Colon (tissue), 2 donors: ENCODE data around the gene COL7A1.
"Not testable (repeated sequence)": the region's sequence is repeated elsewhere in the genome, so short reads cannot be mapped to it uniquely, and the experiment has no call there.

Experiments used
- FAIRE-seq: peaks from 2 replicates; lab custom pipeline; 2012; peaks lifted over from hg19 to GRCh38; lab: Jason Lieb, UNC
- donor health status: control.
- donor health status: control.

Gene COL7A1

DNA sequence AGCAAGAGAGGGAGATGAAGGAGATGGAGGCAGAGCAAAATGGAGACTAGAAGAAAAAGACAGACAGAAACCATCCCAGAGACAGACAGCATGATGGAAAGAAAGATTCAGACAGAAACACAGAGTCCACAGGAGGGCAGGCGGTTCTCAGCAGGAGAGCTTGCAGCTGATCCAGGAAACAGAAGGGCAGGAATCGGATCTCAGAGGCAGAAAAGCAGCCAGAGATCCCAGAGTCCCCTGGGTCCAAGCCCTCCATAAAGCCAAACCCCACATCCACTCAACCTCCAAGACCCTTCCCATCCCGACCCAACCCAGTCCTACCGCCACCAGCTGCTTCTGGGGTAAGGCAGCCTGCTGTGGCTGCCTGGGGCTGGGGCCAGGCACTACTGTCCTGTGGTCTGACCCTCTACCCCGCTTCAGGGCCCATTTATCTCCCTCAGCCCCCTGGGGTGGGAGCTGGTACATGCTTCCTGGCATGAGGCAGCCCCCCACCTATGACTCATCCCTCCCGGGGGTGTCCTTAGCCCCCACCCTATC is 31.7 kb downstream of the COL7A1 start, which contains the start of gene UCN2:
TSS of gene UCN2 (minus strand) at position 400 of the 537 bp plus-strand sequence. CDS start 657 bp downstream, outside the sequence.
- no peak for FAIRE-seq

DNA sequence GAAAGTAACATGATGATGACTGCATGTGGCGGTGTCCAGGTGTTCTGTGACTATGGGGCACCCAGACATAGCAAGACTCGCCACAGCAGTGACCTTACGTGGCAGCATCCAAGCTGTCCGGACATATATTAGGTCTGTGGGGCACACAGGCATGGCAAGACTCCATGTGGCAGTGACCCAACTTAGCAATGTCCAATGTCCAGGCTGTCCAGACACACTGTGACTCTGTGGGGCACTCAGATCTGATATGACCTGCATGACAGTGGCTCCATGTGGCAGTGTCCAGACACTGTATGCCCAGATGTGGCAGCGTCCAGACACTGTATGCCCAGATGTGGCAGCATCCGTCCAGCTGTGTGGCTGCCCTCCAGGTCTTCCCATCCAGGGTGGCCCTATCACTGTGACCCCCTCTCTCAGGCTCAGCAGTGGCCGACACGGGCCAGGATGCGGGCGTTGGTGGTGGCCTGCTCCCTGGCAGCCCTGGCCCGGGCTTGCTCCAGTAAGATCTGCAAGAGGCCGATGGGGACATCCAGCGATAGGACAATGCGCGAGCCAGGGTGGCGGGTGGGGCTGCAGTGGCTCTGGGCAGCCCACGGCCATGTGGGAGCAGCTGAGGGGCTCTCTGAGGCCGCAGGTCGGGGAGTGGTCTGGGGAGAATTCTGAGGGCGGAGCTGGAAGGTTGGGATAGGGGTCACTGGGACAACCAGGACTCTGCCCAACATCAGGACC is 32.6 kb downstream of the COL7A1 start:
- no peak for FAIRE-seq

DNA sequence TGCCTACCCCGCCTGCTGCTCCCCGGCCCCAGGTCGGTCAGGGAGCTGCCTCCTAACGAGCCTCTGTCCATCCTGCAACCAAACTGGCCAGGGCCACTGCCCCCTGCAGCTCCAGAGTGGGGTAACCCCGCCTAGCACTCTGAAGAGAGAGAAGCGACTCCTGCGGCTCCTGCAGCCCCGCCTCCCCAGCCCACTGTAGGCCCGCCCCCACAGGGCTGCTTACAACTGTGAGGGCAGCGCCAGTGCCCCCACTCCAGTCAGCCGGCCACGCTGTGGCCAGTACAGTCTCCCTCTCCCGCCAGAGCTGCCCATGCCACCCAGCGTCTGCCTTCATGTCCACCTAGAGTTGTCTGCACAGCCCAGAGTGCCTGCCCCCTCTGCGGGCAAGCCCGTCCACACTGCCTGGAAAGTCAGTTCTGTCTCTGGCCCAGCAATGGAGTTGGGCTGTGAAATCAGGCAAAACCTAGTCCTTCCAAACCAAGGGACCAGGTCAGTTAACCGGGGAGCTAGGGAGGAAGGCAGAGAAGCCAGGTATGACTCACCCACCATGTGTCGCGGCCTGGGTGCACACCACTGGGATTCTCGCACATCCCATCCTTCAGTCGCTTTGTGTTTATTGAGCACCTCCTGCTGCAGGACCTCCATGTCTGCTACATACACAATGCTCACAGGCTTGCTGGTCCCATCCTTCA is 33.9 kb downstream of the COL7A1 start:
- FAIRE-seq, result no peak

DNA sequence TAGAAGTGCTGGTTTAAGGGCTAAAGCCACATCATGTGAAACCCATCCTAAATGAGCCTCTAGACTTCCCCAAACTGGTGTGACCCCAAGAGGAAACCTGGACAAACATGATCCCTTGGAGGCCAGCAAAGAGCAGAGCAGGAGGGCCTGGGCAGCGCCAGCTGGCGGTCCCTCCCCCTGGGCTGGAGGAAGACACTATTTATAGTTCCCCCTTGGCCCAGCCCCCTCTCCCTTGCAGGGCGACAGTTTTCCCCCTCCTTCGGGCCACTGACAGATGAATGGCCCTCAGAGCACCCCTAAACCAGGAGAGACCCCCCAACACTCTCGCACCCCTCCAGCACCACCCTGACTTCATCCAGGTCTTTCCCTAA is 34.5 kb downstream of the COL7A1 start:
- no peak for FAIRE-seq

DNA sequence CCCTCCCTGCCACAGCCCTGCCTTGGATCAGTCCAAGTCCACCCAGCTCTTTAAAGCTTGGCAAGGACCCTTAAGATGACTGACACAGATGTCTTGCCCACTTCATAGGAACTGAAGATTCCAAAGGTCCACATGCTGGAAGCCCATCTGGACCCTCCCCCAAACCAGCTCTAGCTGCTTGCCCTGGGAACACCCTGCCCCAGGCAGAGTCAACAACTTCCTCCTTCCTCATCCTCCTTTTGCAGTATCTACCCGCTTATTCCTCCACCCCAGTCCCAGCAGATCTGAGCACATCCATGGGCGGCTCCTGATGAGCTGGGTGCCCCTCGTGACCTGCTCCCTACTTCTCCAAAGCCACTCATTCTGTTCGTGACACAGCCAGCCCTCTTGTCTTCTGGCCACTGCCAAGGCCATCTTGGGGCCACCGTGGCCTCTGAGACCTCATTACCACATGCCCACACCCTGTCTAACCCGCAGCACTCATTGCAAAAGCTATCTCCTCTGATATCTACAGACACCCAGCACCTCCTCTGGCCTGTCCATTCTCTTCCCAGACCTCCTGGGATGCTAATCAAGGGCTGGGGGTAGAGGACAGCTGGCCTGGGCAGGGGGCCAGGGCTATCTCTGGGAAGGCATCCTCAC is 36.5 kb downstream of the COL7A1 start:
- FAIRE-seq, result no peak

DNA sequence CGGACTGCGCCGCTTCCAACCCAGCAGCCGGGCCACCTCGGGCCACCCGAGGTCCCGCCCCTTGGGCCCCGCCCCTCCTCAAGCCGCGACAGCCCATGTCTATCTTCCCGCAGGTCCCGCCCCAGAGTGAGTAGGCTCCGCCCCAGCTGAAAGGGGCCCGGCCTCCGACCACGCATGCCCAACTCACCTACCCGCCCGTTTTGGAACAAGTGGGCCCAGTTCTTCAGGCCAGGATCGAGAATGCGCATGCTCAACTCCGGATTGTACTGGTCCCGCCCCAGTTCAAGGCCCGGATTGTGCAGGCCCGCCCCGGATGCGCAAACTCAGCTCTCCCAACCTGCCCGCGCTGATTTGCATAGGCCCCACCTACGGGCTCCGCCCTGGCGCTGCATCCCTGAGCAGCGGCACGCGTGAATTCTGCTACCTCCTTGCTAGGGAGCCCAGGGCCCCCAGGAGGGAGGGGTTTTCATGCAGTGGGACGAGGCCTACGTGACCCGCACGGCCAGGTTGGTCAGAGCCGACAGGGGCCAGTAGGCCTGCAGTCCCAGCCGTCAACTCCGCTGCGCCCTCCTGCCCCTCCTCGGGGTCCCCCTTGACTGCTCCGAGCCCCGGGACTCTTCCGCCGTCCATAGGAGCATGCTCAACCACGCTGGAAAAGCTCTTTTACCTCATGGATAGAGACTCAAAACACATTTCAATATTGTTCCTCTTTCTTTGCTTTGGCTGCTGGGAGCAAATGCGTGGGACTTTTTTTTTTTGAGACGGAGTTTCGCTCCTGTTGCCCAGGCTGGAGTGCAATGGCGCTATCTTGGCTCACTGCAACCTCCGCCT is 38.1 kb downstream of the COL7A1 start, which contains the start of gene PFKFB4:
TSS of gene PFKFB4 (minus strand) at position 8 of the 831 bp plus-strand sequence. CDS start 26 bp downstream, outside the sequence.
- peak; percentile 72 for FAIRE-seq

DNA sequence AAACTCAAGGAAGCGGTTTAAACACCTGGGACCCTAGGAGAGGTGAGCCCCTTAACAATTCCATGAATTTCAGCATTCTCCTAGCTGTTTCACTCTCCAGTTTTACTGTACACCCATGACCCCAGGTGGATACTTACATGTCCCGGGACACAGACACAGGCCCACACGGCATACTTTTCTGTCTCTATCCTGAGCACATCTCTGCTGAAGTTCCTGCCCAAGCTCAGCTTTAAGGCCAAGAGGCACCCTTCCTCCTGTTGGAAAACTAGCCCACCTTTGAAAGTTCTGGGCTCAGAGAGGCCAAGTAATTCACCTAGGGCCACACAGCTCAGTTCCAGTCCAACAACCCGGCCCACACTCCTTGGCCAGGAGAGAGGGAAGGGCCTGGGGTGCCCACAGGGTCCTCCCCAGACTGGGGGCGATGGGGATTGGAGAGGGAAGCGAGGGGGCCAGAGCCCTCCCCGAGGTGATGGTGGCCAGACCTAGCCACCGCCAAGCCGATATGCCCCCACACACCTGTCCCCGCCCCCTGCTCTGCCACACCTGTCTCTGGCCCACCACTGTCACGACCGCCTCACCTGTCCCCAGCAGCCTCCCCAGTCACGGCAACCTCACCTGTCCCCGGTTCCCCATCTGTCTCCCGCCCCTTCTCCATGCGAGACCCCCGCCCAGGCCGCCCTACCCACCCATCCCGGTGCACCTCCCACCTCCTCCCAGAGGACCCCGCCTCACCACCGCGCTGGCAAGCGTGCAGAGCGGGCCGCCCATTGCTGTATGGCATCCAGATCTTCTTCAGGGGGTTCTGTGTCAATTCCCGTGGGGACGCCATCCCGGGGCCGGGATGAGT is 39.0 kb downstream of the COL7A1 start:
- FAIRE-seq, result no peak

DNA sequence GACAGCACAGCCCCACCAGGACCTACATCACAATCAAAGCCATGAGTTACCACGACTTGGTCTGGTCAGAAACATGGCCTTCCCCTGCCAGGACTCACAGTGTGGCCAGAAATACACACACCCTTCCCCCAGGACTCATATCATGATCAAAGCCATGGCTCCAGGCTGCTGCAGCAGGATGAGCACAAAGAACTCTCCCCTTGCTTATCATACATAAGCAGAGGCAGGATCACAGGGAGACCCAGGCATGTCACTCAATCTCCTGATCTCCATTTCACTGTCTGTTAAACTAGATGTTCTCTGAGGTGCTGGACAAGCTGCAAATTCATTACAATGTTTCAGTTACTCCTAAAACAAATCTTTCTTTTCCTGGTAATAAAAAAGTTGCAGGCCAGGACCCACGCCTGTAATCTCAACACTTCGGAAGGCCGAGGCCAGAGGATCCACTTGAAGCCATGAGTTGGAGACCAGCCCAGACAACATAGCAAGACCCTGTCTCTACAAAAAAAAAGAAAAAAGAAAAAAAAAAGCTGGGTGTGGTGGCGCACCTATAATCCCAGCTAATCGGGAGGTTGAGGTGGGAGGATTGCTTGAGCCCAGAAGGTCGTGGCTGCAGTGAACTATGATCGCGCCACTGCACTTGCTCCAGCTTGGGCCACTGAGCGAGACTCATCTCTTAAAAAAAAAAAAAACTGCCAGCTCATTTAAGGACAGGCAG is 39.7 kb downstream of the COL7A1 start:
- FAIRE-seq, result no peak

DNA sequence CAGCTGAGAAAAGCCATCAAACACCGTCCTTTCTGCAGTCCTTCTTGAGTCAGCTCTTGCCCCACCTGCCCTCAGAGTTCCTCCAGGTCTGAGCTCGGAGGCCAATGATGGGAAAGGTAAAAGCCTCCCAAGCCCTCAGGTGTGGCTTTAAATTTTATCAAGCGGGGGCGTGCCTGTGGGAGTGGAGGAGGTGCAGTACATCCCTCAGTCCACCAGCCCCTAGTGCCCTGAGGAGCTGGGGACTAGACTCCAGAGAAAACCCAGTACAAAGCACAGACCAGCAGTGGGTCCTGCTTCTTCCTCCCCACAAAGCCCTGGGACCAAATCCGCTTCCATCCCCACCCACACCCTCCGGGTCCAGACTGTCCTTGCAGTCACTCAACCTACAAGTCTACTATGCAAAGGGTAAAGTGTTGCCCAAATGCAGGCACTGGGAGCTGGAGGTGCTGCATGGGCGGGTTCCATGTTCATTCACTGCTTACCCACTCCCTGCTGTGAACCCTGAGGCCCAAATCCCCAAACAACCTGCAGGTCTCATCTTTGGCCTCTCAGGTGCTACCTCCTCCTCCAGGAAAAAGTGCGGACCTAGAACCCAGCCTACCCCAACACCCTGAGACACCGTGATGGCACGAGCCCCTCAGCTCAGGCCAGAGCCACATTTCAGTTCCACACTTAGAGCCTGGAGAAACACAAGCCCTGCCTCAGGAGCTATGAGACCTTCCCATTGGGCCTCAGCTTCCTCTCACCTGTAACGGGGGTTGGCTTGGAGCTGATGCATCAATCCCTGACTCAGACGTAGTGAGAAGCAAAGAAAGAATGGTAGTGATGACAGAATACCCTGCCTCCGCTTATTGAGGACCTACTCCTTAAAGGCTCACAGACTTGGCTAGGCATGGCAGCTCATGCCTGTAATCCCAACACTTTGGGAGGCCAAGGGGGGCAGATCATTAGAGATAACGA is 41.0 kb downstream of the COL7A1 start:
- no peak for FAIRE-seq

DNA sequence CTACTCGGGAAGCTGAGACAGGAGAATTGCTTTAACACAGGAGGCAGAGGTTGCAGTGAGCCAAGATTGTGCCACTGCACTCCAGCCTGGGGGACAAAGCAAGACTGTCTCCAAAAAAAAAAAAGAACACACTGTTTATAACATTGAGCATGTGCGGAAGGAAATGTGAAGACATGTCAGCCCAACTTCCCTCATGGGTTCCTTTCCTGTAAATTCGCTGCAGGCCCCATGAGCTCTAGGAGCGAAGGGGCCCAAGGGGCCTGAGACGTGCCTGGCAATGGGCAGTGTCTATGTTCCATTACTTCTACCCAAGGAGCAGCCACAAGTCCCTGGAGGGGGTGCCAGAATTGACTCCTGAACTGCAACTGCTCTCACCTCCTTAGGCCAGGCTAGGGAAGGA is 41.8 kb downstream of the COL7A1 start:
- FAIRE-seq, result no peak

DNA sequence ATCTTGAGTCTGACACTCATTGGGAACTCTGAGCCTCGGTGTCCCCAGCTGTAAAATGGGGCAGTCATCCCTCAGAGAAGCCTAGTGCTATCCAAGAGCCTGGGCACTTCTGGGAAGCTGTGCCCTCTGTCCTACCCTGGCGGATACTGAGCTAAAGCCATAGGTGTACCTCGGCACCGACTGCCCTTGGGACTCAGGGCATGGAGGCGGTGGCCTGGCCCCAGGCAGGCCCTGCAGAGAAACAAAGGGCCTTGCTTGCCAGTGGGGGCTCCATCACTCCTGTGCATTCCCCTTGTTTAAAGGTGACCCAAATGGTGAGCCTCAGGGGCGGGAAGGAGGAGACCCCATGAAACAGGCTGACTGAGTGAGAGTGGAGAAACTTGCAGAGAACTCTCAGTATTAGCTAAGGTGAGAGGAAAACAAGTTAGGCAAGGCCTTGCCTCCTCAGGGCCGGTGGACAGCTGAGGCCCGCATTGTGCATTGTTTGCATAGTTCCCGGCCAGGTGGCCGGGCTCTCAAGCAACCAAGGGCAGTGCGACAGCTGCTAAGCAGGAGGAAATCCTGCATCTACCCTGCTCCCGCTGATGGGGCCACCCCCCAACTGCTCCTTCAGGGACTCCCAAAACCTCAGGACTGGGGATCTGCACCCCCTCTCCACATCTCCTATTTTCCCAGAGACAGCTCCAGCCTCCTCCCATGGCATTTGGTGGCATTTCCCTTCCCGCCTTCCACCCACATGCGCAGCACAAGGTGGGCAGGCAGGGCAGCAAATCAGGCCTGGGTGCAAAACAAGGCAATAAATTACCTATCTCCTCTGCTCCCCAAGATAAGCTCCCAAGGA is 42.8 kb downstream of the COL7A1 start:
- FAIRE-seq, result no peak

DNA sequence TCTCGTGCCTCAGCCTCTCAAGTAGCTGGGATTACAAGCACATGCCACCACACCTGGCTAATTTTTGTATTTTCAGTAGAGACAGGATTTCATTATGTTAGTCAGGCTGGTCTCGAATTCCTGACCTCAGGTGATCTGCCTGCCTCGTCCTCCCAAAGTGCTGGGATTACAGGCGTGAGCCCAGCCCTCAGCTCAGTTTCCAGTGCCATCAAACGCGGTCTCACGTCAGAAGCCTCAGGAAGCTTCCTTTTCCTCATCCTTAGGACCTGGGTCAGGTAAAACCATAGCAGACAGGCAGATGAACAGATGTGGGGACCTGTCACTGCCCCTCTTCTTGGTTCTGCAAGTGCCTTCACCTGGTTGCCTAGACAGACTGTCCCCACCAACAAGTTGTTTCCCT is 43.5 kb downstream of the COL7A1 start:
- not testable (repeated sequence) for FAIRE-seq

DNA sequence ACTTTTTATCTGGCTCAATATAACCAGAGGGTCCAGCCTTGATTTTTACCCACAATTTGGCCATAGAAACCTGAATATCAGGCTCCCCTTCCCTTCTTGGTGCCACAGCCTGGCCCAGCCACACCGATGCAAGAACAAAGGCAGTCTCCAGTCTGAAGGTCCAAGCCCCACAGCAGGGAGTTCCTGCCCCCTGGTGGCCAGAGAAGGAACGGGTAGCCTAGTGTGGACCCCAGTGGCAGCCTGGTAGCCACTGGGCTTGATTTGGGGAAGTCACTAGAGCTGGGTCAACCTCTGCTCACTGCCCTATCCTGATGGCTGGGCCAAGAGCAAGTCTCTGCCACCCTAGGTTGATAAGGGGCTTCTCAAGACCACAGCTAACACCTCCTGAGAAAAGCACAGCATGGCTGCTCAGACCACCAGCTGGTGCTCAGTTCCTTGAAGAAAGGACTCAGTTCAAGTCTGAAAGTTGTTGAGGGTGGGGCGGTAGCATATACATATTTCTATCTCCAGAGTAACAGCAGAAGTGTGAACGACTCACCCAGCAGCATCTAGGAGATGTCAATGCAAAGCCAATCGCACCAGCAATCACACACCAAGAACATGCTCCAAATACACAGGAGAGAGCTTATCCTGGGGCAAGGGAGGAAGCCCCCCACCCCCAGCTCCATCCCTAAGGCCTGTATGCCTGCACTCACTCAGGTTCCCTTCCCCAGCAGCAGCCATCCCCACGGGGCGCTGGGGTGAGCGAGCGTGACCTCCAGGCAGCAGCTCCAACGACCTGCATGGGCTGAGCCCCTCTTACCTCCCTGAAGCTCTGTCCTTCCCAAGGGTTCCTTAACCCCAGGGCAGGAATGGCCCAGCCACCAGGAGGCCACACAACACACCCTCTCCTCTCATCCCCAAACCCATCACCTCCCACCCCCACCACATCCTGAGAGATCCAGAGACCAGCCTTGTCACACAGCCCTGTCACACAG is 46.1 kb downstream of the COL7A1 start:
- no peak for FAIRE-seq

DNA sequence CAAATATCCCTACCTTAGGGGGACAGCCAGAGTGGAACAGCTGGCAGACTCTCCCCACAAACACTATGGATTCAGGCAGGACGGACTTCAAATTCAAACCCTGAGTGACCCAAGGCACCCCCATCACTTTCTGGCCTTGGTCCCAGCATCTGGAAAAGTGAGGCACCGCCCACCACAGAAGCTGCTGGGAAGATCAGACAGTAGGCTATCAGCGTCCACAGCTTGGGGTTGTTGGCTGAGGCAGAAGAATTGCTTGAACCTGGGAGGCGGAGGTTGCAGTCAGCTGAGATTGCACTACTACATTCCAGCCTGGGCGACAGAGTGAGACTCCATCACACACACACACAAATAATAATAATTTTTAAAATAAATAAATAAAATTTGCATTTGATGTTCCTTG is 47.0 kb downstream of the COL7A1 start:
- FAIRE-seq, result no peak

DNA sequence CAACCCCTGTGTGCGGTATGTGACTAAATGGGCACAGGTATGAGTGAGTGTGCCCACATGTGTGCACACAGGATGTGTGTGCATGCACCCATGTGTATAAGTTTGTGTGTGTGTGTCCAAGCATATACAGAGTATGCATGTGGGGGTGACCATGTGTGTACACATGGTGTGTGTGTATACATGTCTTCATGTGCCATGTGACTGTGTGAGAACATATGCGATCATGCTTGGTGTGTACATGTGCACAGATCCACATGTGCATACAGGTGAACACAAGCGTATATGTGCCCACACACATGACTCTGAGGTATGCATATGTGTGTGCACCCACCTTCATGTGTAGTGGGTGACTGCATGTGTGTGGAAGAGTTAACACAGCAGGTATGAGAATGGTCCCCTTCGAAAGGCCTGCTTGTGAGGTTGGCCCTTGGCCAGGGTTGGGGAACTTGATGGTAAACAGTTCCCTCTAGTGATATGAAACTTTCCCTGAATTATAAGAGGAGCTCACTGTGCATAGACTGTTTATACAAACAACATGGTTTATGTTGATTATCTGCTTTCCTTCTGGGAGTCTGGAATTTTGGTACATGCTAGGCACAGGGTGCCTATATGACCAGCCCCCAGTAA is 48.8 kb downstream of the COL7A1 start:
- FAIRE-seq, result no peak

DNA sequence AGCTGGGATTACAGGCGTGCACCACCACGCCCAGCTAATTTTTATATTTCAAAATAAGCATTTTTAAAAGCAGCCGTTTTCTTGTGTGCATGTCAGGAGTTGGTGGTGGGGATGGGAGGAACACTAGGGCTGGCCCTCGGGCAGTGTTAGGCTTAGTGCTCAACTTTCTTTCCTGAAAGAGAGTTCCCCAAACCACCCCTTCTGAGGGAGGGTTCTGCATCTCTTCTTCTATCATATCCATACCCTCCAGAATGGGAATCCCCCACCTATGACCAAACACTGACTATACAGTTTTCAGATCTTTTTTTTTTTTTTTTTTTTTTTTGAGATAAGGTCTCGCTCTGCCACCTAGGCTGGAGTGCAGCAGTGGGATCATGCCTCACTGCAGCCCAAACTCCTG is 51.0 kb downstream of the COL7A1 start:
- FAIRE-seq, result no peak
